Activated effector memory CD4-positive, alpha-beta T cell treated with Interleukin-2 at 50 U/mL for 16 hours (primary cell): ENCODE results near the gene STIM2.

Experiments
- DNase-seq: peaks from one replicate; pipeline ENCODE4 v3.0.0-alpha.2; 2020

The STIM2 gene

DNA sequence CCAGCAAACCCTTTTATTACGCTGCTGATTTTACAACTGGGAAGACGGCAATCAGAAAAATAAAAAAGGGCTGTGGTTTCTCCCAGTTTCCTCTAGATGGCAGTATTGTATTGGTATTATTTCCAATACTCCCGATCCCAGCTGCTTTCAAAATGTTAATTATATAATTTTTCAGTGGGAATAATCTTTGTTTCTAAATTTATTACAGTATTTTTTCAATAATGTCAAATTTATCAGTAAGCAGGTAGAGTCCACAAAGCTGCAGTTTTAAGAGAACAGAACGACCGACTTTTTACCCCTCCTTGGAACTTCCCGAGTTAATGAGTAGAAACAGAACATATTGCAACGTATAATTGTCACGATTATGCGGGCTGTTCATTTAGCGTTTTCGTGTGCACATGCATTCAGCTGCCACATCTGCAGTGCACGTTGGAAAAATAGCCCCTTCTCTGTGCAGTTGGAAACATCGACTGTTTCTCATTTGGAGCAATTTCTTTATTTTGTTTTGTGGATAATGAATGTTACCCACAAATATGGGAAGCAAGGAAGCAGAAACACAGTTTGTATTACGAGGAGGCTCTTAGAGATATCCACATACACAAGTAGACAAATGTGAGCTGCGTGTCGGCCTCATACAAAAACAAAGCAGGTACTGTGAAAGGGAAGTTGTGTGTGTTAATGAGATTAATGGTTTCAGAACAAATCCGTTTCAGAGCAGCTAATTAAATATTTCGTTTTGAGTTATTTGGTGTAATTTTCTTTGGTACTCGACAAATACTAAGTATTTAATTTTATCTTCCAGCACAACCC is 188.0 kb downstream of the STIM2 start:
- no peak for DNase-seq

- DNase-seq, result no peak
Measured at GRCh38 chr4:27049239-27049829, 188.7 kb downstream of the STIM2 start.

- DNase-seq, result no peak
Measured at GRCh38 chr4:27050731-27051130, 190.1 kb downstream of the STIM2 start.

DNA sequence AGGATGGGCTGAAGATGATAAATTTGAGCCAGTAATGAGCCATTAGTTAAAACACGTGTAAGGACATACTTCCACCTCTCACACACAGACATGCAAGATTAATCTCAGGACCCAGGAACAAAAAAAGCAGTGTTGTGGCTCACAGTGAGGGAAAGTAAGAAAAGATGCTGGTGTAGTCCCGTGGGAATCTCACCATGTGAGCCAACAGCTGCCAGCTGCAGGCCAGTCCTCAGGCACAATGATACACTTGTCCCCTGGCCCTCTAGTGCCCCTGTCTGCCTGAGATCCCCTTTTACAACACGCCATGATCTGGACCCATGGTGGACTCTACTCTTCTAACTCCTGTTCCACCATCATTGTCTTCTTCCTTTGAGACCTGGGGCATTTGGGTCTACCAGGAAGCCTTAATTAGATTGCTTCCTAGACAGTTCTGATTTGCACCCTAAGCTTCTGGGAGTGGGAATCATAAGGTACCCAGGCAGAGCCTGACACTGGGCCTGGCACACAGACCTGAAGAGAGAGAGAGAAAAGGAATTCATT is 194.7 kb downstream of the STIM2 start:
- DNase-seq, result no peak

- DNase-seq, result no peak
Measured at GRCh38 chr4:27056281-27056680, 195.6 kb downstream of the STIM2 start.

DNA sequence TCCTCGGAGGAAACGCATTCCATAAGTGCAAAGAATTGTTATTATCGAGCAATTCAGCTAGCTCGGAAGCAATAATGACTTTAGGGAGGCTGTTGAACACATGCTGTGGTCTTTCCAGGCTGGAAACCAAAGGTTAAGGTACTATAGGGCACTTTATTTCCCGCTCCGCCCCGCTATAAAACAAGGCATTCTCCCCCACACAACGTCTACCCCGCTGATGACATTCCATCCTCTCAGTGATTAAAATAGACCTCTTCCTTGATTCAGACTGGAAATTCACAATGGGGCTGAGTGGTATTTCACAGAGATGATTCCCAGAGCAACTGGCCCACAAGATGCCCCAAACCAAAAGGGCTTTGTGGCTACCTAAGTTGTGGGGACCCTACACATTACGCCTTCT is 196.4 kb downstream of the STIM2 start:
- DNase-seq, result no peak

DNA sequence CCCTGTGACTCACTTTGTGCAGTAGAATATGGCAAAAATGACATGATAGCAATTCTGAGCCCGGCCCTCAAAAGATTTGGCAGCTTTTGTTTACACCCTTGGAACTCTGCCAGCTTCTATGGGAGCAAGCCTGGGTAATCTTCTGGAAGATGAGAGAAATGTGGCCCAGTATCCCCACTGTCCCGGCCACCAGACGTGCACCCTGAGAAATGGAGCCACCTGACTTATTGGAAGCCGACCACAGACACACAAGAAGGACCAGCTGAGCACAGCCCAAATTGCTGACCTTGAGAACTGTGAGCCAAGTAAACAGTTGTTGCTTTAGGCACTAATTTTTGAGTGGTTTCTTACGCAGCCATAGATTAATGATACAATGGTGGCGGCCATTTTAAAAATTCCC is 197.0 kb downstream of the STIM2 start:
- no peak for DNase-seq

GRCh38 chr4:27058819-27059406 is 198.3 kb downstream of the STIM2 start:
- DNase-seq, result no peak

- no peak for DNase-seq
Measured at GRCh38 chr4:27059446-27059845, 198.8 kb downstream of the STIM2 start.

DNA sequence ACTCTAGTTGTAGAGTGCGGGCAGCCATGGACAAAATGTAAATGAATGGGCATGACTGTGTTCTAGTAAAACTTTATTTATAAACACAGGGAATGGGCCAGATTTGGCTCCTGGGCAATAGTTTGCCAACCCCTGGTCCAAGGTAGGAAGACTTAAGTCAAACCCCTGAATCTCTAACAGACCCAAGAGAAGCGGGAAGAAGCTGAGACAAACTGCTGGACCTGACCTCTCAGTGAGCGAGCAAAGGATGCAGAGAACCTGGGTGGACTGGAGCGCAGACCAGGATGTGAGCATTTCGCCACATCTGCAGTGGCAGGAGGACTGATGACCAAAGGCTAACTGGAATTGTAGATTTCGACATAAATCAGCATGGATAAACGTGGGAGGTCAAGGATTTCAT is 201.6 kb downstream of the STIM2 start:
- no peak for DNase-seq

DNA sequence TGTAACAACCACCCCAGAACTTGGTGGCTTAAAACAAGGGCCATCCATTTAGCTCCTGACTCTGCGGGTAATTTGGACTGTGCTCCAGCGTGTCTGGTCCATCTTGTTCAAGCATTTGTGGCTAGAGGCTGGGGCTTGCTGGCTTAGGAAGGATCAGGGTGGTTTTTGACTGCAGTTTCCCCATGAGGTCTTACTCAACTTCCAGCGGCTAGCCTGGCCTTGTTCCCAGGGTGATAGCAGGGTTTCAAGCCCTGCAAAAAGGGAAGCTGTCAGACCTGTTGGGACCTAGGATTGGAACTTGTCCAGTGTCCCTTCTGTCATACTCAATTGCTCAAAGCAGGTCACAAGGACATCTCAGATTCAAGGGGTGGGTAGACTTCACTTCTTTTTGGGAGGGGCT is 205.9 kb downstream of the STIM2 start:
- DNase-seq, result no peak

- no peak for DNase-seq
Measured at GRCh38 chr4:27068151-27068867, 207.7 kb downstream of the STIM2 start.
